KOPT-K1 (cell line): ENCODE data around the gene ADAMTSL2.

Source experiments
- H3K27ac ChIP-seq: fragments of 200-600 bp; sonication (generic); 2 replicates; pipeline ENCODE4 v1.5.1; 2016; ENCODE audit warnings: antibody characterized with exemption, mild to moderate bottlenecking, low read depth, low read length; ENCODE audit not compliant: poor library complexity, severe bottlenecking
- H3K36me3 ChIP-seq: fragments of 200-600 bp; sonication (generic); 2 replicates; pipeline ENCODE4 v1.5.1; 2017; ENCODE audit warnings: antibody characterized with exemption, mild to moderate bottlenecking, low read length, moderate library complexity; ENCODE audit not compliant: insufficient read depth
- H3K9me3 ChIP-seq: fragments of 200-600 bp; sonication (generic); 2 replicates; pipeline ENCODE4 v1.5.1; 2017; ENCODE audit warnings: antibody characterized with exemption, low read length, mild to moderate bottlenecking; ENCODE audit not compliant: insufficient read depth, poor library complexity, severe bottlenecking

Gene ADAMTSL2

DNA sequence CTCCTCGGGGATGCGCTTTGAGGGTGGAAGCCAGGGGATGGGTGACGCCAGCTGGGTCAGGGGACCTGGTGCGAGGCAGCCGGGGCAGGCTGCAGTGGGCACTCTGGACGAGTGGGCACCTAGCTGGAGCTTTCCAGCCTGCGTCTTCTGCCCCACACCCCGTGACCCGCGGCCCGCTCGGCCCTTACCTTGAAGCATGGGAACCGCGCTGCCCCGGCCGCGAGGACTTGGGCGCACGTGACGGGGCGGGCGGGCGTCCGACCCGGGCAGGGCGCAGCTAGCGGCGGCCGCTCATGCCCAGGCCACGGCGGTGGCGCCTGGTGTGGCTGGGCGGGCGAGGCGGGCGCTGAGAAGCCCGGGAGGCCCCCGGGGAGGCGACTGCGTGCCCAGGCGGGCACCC, 74.4 kb downstream of the ADAMTSL2 start:
- H3K9me3 ChIP-seq = no peaks in the 10 kb centered on the region

DNA sequence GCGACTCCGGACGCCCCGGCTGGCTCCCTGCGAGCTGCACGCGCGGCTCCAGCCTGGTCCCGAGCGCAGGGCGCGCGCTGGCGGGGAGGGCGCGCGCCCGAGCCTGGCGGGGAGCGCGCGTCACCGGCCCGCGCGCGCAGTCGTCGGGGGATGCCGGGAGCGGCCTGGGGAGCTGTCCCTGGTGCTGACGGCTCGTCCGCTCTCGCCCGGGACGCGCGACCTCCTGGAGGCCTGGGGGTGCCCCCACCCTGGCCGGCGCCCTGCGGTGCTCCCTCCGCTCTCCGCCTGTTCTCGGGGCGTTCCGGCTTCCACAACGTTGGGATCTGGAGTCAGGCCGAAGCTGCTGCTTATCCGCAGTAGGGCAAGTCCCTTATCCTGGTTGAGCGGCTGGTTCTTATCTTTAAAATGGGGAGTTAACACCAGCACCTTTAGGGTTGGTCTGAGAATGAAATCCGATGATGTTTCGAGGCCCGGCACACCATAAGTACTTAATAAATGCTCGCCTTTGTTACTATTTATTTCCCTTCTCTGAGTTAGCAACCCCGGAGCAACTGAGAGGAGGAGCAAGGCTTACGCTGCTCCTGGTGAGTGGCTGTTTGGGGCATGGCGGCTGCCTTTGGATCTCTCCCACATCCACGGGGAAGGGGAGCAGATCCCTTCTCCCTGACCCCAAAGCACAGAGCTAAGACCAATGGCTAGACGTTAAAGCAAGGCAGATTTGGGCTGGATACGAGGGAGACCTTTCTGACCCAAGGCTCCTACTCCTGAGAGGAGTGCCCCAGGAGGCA, 75.0 kb downstream of the ADAMTSL2 start, which contains the start of gene FAM163B:
Gene FAM163B (minus strand): TSS at position 79 of the 788 bp plus-strand sequence. CDS start 29,166 bp downstream, outside the sequence.
- no peak within 1 kb of the TSS for H3K27ac ChIP-seq

More for the DNA sequence above, 74.4 kb downstream of the ADAMTSL2 start:
- Histone ChIP-seq H3K27ac (no peak overlapping the region), H3K36me3 (no peaks in the 10 kb centered on the region)

DNA sequence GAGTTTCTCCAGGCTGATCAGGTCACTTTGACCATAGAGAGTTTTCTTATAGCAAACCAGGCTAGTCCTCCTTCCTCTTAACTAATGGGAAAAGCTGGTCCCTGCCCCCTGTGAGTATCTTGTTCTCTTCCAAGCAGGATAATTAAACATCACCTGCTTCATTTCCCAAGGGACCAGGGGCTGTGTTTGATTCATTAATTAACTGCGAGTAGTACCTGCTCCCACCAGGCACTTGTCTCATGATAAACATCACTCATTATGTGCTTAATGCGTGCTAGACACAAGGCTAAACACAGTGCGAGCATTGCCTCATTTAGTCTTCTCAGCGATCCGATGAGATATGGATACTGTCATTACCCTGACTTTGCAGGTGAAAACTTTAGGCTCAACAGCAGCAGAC, 76.3 kb downstream of the ADAMTSL2 start:
- no peaks in the 10 kb centered on the region for H3K9me3 ChIP-seq
- no peak overlapping the region for H3K27ac ChIP-seq
- no peaks in the 10 kb centered on the region for H3K36me3 ChIP-seq

More for the DNA sequence above, 75.0 kb downstream of the ADAMTSL2 start, which contains the start of gene FAM163B:
- H3K9me3 ChIP-seq = no peaks in the 10 kb centered on the region
- no peaks in the 10 kb centered on the region for H3K36me3 ChIP-seq

DNA sequence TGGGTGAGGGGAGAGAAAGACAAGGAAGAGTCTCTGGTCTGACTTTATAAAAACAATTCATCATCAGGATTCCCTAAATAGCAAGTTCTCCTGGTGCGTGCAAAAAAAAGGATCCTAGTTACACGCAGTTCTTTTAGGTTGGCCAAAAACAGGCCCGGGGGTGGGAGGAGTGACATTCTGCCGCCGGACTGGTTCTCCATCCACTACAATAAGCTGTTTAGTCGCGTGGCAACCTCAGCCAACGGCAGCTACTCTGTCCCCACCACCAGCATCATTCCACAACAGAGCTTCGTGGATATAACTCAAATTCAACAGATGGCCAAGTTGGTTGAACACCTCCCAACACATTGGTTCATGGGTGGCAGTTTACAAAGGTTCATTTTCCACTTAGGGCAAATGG, 77.5 kb downstream of the ADAMTSL2 start:
- Histone ChIP-seq H3K9me3 (no peaks in the 10 kb centered on the region), H3K27ac (no peak overlapping the region), H3K36me3 (no peaks in the 10 kb centered on the region)

DNA sequence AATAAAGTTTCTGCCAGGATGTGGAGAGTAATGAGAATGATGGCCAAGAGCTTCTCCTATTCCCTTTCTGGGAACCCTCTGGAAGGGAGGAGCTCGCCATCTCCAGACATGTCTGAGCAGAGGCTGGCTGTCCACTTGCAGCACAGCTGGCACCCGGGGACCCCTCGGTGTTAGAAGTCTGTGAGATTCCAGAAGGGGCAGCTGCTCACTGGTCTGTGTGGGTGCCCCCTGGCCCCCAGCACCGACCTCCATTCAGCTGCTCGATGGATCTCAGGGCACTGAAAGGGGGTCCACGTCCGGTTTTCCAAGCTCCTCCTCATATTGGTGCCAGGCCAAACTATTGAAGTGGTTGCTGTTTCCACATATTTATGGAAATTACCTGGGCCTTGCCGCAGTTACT, 78.3 kb downstream of the ADAMTSL2 start:
- Histone ChIP-seq H3K27ac (no peak overlapping the region), H3K36me3 (no peaks in the 10 kb centered on the region), H3K9me3 (no peaks in the 10 kb centered on the region)

DNA sequence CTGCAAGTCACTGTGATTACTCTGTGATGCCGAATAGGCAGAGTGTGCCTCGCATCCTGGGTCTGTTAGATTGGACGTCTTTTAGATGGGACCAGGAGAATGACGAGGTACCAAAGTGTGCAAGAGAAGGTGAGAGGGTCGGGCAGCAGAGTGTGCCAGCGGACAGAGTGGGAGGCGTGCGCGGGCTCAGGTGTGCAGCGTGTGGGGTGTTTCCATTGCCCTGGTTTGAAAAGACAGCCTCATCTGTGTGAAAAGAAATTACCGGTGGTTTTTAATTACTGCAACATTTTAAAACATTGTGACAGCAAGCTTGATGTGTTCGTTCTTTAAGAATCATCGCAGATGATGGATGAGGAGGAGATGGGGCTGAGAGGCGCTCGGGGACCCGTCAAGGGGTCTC, 78.9 kb downstream of the ADAMTSL2 start:
- Histone ChIP-seq H3K36me3 (no peaks in the 10 kb centered on the region), H3K9me3 (no peaks in the 10 kb centered on the region), H3K27ac (no peak overlapping the region)

DNA sequence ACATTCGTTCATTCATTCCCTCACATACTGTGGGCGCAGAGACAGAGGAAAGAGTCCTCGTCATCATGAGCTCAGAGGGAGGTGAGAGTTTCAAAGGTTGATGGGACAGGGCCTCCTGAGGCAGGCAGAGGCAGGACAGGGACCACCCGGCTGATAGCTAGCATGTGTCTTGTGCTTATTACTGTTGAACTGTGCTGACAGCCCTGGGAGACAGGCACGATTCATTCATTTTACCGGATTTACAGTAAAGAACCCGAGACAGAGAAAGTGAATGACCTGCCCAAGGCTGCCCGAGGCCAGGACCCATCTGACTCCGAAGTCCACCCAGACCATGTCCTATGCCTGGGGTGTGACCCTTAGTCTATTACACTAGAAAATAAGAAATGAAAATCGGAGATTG, 79.6 kb downstream of the ADAMTSL2 start:
- Histone ChIP-seq H3K27ac (no peak overlapping the region), H3K36me3 (no peaks in the 10 kb centered on the region), H3K9me3 (no peaks in the 10 kb centered on the region)

DNA sequence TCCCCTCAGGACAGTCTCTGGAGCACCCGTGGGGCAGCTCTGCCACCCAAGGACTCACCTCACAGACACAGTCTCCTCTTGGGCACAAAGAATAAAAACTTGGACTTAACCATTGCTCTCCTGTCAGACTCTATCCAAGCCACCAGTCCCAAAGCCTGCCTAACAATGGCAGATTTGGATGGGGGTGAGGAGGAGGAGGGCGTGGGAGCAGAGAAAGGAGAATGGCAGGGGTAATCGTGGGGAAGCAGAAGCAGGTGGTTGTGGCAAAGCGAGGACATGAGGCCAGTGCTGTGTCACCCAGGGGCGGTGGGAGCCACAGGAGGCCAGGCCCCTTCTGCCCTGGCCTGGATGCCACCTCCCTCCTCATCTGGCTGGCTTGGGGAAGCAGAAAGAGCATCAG, 80.2 kb downstream of the ADAMTSL2 start:
- H3K27ac ChIP-seq = no peak overlapping the region
- H3K36me3 ChIP-seq = no peaks in the 10 kb centered on the region
- no peaks in the 10 kb centered on the region for H3K9me3 ChIP-seq

DNA sequence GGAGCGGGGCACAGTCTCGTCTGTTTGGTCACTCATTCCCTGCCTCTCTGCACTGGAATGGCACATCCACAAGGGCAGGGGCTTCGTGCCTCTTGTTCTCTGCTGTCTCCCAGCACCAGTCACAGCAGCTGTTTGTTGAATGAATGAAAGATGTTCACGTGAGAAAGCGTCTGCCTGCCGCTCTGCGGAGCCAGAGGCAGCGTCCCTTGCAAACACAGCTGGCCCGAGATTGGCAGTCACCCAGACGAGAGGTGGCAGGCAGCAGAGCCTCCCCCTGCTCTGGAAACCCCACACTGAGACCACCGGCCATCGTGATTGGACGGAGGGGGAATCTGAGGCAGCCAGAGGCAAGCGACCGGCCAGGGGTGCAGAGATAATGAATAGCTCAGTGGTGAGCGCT, 80.7 kb downstream of the ADAMTSL2 start:
- Histone ChIP-seq H3K36me3 (no peaks in the 10 kb centered on the region), H3K9me3 (no peaks in the 10 kb centered on the region), H3K27ac (no peak overlapping the region)

DNA sequence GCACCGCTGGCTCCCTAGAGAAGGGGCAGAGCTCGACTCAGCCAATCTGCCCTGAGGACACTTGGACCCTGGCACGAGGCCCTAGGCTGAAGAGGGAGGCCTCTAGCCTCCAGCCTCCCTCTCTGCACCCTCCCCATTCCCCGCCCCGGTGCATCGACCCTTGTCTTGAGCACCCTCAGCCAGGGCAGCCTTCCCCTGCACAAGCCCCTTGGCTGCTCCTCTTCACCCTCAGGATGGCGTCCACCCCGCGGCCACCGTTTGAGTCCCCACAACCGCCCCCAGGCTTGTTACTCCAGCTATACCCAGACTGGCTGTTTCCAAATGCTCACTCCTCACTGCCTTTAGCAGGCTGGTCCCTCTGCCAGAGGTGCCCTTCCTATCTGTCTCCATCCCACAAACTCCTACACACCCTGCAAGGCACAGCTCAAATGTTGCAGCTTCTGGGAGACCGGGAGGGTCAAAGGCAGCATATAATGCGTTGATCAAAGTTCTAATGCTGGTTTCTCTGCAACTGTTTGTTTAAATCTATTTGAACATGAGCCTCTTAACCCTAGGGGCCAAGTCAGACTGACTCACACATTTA, 81.2 kb downstream of the ADAMTSL2 start:
- no peak overlapping the region for H3K27ac ChIP-seq
- H3K9me3 ChIP-seq = no peaks in the 10 kb centered on the region
- no peaks in the 10 kb centered on the region for H3K36me3 ChIP-seq

DNA sequence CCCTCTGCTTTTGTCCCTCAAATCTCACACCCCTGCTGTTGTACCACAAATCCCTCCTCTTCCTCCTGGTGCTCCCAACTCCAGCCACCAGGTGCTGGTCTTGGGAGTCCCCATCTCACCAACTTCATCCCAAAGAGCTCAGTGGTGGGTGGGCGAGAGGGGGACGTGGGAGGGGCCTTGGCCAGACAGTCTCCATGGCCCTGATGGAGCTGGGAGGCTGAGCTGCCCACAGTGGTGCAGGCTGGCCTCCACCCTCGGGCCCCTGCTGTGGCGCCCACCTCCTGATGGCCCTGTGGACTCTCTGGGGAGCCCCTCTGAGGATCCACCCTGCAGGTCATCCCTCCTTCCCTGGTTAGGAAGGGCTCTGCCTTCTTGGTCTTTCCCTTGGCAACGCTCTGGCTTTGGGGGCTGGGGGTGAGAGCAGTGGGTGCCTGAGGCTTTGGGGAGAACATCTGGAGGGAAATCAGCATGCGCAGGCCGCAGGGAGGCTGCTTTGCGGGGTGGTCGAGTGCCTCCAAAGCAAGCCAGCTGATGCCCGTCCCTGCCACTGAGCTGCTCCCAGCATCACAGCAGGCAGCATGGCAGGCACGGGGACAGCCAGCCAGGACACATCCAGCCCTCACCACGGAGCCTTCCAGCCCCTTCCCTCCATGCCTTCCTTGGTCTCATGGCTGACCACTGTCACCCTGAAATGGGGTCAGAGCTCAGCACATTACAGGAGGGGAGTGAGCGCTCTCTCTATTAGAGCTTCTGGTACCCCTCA, 82.3 kb downstream of the ADAMTSL2 start:
- H3K36me3 ChIP-seq = no peaks in the 10 kb centered on the region
- no peaks in the 10 kb centered on the region for H3K9me3 ChIP-seq
- H3K27ac ChIP-seq = no peak overlapping the region

DNA sequence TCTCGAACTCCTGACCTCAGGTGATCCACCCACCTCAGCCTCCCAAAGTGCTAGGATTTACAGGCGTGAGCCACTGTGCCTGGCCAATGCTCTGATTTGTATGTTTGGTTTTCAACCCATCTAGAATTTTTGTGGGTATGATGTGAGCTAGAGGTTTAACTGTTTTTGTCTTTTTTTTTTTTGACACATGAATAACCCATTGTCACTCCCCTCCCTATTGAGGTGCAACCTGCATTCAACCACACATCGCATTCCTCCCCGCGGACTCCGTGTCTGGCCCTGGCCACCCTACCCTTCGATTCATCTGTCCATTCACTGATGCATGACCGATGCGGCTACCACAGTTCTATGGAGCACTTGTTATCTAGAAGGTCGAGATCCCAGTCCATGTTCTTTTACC, 84.2 kb downstream of the ADAMTSL2 start:
- Histone ChIP-seq H3K9me3 (no peaks in the 10 kb centered on the region), H3K27ac (no peak overlapping the region), H3K36me3 (no peaks in the 10 kb centered on the region)

DNA sequence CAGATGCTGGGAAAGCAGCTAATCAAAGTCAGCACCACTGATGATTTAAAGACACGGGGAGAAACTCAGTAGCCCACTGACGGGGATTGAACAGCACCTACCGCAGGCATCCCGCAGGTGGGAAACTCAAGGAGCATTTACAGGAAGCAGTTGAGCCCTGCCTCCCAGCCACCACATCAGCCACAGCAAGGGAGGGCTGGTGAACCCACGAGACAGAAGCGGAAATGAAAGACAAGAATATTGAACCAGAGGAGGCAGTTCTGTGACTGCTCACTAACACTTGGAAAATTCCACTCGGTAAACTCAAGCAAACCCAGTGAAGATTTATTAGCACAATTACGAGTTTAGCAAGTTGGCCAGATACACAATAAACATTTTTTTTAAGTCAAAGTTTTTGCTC, 85.3 kb downstream of the ADAMTSL2 start:
- Histone ChIP-seq H3K36me3 (no peaks in the 10 kb centered on the region), H3K9me3 (peaks cover 1% of the 10 kb centered on the region), H3K27ac (peak overlapping the region; percentile 3)

DNA sequence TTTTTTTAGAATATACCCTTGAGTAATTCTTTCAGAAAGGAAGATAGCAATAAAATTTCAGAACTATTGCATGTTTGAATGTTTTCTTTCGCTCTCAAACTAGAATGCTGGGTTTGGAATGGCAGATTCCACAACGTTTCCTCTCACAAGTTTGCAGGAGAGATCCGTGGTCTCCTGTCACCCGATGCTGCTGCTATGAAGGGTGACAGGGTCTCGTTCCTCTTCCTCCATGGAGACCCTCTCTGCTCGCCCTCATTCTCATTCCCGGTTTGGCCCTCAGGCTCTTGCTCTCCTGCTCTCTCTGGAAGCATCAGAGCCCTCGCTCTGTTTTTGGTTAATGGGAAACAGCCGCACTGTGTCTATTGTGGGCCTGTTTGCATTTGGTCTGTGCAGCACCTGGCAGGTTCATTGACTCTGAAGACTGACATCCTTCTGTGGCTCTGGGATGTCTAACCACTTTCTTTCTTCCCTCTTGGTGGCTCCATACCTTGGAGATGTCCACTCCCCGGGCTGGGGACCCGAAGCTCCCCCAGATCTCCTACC, 87.3 kb downstream of the ADAMTSL2 start:
- no peak overlapping the region for H3K27ac ChIP-seq
- peaks cover 20% of the 10 kb centered on the region for H3K9me3 ChIP-seq
- H3K36me3 ChIP-seq = no peaks in the 10 kb centered on the region

DNA sequence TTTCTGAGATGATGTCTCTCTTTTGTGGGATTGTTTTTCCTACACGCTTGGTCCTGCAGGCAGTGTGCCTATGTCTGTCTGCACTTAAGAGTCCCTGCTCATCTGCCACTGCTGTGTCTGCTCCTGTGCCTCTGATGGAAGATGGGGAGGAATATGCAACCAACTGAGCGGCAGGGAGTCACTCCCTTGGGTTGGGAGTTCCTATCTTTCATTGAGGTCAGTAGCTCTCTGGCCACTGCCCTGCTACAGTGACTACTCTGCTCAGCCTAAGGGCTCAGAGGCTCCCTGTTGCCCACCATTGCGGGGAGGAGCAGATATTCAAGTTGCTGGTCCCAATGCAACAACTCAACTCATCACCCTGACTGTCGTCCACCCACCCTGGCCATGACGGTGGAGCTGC, 88.1 kb downstream of the ADAMTSL2 start:
- H3K9me3 ChIP-seq = peaks cover 26% of the 10 kb centered on the region
- H3K27ac ChIP-seq = no peak overlapping the region
- no peaks in the 10 kb centered on the region for H3K36me3 ChIP-seq
